ENCODE results near the gene EPB41L2.
"Not testable (repeated sequence)": the region's sequence is repeated elsewhere in the genome, so short reads cannot be mapped to it uniquely, and the experiment has no call there.

EPB41L2 gene

GRCh38 chr6:131063028-131063763, at the start of gene EPB41L2:
Gene EPB41L2, minus strand, starts transcription at chr6:131063245. Its CDS starts 106,760 bp downstream, at chr6:130956485.
- peaks cover 18 to 43% of the 10 kb centered on the region in 2 donors for H3K4me1 Mint-ChIP-seq
- H3K36me3 Mint-ChIP-seq, result no peaks in the 10 kb centered on the region
- H3K27me3 Mint-ChIP-seq, result no peaks in the 10 kb centered on the region
- H3K4me3 Mint-ChIP-seq, result peak within 1 kb of the TSS; percentile 93 to 94
- peak within 1 kb of the TSS; percentile 94 for H3K27ac Mint-ChIP-seq
- DNase-seq (peak; percentile 86), ATAC-seq (replicated peaks) (peak; percentile 87 to 89)
- H3K9me3 Mint-ChIP-seq, result peaks cover 3% of the 10 kb centered on the region in 2 donors

- H3K9me3 Mint-ChIP-seq, result peaks cover 2 to 3% of the 10 kb centered on the region in 2 donors
- H3K4me1 Mint-ChIP-seq, result peaks cover 15 to 30% of the 10 kb centered on the region in 2 donors
These were observed 49.2 kb upstream of the EPB41L2 start for GRCh38 chr6:131112249-131112648.

GRCh38 chr6:131107151-131107550, 44.1 kb upstream of the EPB41L2 start:
- Mint-ChIP-seq H3K4me1 (peaks cover 18 to 26% of the 10 kb centered on the region in 2 donors), H3K27ac (peak overlapping the region; percentile 78), H3K27me3 (no peaks in the 10 kb centered on the region), H3K9me3 (peaks cover 0 to 3% of the 10 kb centered on the region in 2 donors), H3K4me3 (no peak overlapping the region), H3K36me3 (no peaks in the 10 kb centered on the region)
- no peak for ATAC-seq (replicated peaks)
- DNase-seq, result no peak

More at GRCh38 chr6:131112249-131112648, 49.2 kb upstream of the EPB41L2 start:
- no peak for ATAC-seq (replicated peaks)
- no peak overlapping the region for H3K4me3 Mint-ChIP-seq
- peak overlapping the region; percentile 28 for H3K27ac Mint-ChIP-seq
- no peak for DNase-seq
- H3K27me3 Mint-ChIP-seq, result no peaks in the 10 kb centered on the region
- no peaks in the 10 kb centered on the region for H3K36me3 Mint-ChIP-seq

- no peaks in the 10 kb centered on the region for H3K27me3 Mint-ChIP-seq
- H3K4me1 Mint-ChIP-seq, result peaks cover 12 to 18% of the 10 kb centered on the region in 2 donors
- DNase-seq (no peak), ATAC-seq (replicated peaks) (peak in 1 of 2 donors; percentile 31)
- H3K9me3 Mint-ChIP-seq, result peaks cover 3 to 6% of the 10 kb centered on the region in 2 donors
- no peaks in the 10 kb centered on the region for H3K36me3 Mint-ChIP-seq
- H3K27ac Mint-ChIP-seq, result no peak overlapping the region
- H3K4me3 Mint-ChIP-seq, result no peak overlapping the region
These were observed 40.9 kb upstream of the EPB41L2 start for GRCh38 chr6:131103901-131104300.

GRCh38 chr6:131103296-131103695, 40.3 kb upstream of the EPB41L2 start:
- ATAC-seq (replicated peaks), result no peak
- no peak overlapping the region for H3K4me3 Mint-ChIP-seq
- H3K27me3 Mint-ChIP-seq, result no peaks in the 10 kb centered on the region
- no peaks in the 10 kb centered on the region for H3K36me3 Mint-ChIP-seq
- no peak overlapping the region for H3K27ac Mint-ChIP-seq
- no peak for DNase-seq
- H3K4me1 Mint-ChIP-seq, result peaks cover 9 to 12% of the 10 kb centered on the region in 2 donors
- peaks cover 2 to 6% of the 10 kb centered on the region in 2 donors for H3K9me3 Mint-ChIP-seq

- Mint-ChIP-seq H3K27me3 (no peaks in the 10 kb centered on the region), H3K4me3 (no peak overlapping the region), H3K4me1 (peaks cover 0 to 2% of the 10 kb centered on the region in 2 donors), H3K9me3 (peaks cover 0 to 6% of the 10 kb centered on the region in 2 donors), H3K36me3 (no peaks in the 10 kb centered on the region), H3K27ac (no peak overlapping the region)
- DNase-seq (no peak), ATAC-seq (replicated peaks) (no peak)
These were observed 39.1 kb upstream of the EPB41L2 start for GRCh38 chr6:131101911-131102680.

- H3K9me3 Mint-ChIP-seq, result peaks cover 8 to 19% of the 10 kb centered on the region in 2 donors
- H3K27ac Mint-ChIP-seq, result no peak overlapping the region
- H3K27me3 Mint-ChIP-seq, result no peaks in the 10 kb centered on the region
- peaks cover 2 to 8% of the 10 kb centered on the region in 2 donors for H3K36me3 Mint-ChIP-seq
- DNase-seq (no peak), ATAC-seq (replicated peaks) (no peak)
- H3K4me1 Mint-ChIP-seq, result peaks cover 0 to 6% of the 10 kb centered on the region in 2 donors
- no peak overlapping the region for H3K4me3 Mint-ChIP-seq
These were observed 33.7 kb upstream of the EPB41L2 start for GRCh38 chr6:131096786-131097185.

GRCh38 chr6:131093334-131093733, 30.3 kb upstream of the EPB41L2 start:
- Mint-ChIP-seq H3K27ac (no peak overlapping the region), H3K9me3 (peaks cover 8 to 16% of the 10 kb centered on the region in 2 donors), H3K36me3 (peaks cover 2 to 11% of the 10 kb centered on the region in 2 donors), H3K27me3 (no peaks in the 10 kb centered on the region), H3K4me1 (peaks cover 13 to 24% of the 10 kb centered on the region in 2 donors), H3K4me3 (no peak overlapping the region)
- no peak for DNase-seq
- ATAC-seq (replicated peaks), result no peak

GRCh38 chr6:131091944-131092343, 28.9 kb upstream of the EPB41L2 start:
- Mint-ChIP-seq H3K36me3 (peaks cover 2 to 15% of the 10 kb centered on the region in 2 donors), H3K9me3 (peaks cover 13 to 17% of the 10 kb centered on the region in 2 donors), H3K4me1 (peaks cover 13 to 24% of the 10 kb centered on the region in 2 donors)
- DNase-seq; H3K4me3 Mint-ChIP-seq; H3K27ac Mint-ChIP-seq; ATAC-seq (replicated peaks); H3K27me3 Mint-ChIP-seq: not testable (repeated sequence)

GRCh38 chr6:131090339-131090738, 27.3 kb upstream of the EPB41L2 start:
- DNase-seq; ATAC-seq (replicated peaks); H3K4me3 Mint-ChIP-seq; H3K27me3 Mint-ChIP-seq: not testable (repeated sequence)
- H3K36me3 Mint-ChIP-seq, result peaks cover 7 to 23% of the 10 kb centered on the region in 2 donors
- H3K27ac Mint-ChIP-seq, result peak overlapping the region; percentile 63
- H3K4me1 Mint-ChIP-seq, result peaks cover 13 to 18% of the 10 kb centered on the region in 2 donors
- H3K9me3 Mint-ChIP-seq, result peaks cover 9 to 17% of the 10 kb centered on the region in 2 donors

GRCh38 chr6:131084982-131085381, 21.9 kb upstream of the EPB41L2 start:
- Mint-ChIP-seq H3K4me3 (no peak overlapping the region), H3K9me3 (peaks cover 5 to 6% of the 10 kb centered on the region in 2 donors), H3K27me3 (no peaks in the 10 kb centered on the region), H3K4me1 (peaks cover 8 to 10% of the 10 kb centered on the region in 2 donors), H3K27ac (no peak overlapping the region), H3K36me3 (peaks cover 5 to 12% of the 10 kb centered on the region in 2 donors)
- DNase-seq (no peak), ATAC-seq (replicated peaks) (no peak)

GRCh38 chr6:131083687-131084086, 20.6 kb upstream of the EPB41L2 start:
- Mint-ChIP-seq H3K9me3 (peaks cover 5 to 6% of the 10 kb centered on the region in 2 donors), H3K4me1 (no peaks in the 10 kb centered on the region), H3K36me3 (peaks cover 5 to 12% of the 10 kb centered on the region in 2 donors), H3K27ac (no peak overlapping the region), H3K27me3 (no peaks in the 10 kb centered on the region), H3K4me3 (no peak overlapping the region)
- ATAC-seq (replicated peaks) (no peak), DNase-seq (no peak)

GRCh38 chr6:131082335-131082734, 19.3 kb upstream of the EPB41L2 start:
- no peak overlapping the region for H3K27ac Mint-ChIP-seq
- H3K4me1 Mint-ChIP-seq, result no peaks in the 10 kb centered on the region
- ATAC-seq (replicated peaks) (no peak), DNase-seq (no peak)
- H3K4me3 Mint-ChIP-seq, result no peak overlapping the region
- peaks cover 2 to 4% of the 10 kb centered on the region in 2 donors for H3K9me3 Mint-ChIP-seq
- H3K36me3 Mint-ChIP-seq, result peaks cover 5 to 9% of the 10 kb centered on the region in 2 donors
- H3K27me3 Mint-ChIP-seq, result no peaks in the 10 kb centered on the region

GRCh38 chr6:131080084-131080483, 17.0 kb upstream of the EPB41L2 start:
- Mint-ChIP-seq H3K4me1 (no peaks in the 10 kb centered on the region), H3K27ac (no peak overlapping the region), H3K27me3 (no peaks in the 10 kb centered on the region), H3K9me3 (no peaks in the 10 kb centered on the region), H3K4me3 (no peak overlapping the region), H3K36me3 (no peaks in the 10 kb centered on the region)
- no peak for DNase-seq
- ATAC-seq (replicated peaks), result no peak

Measured in stimulated activated naive B cell treated with anti-CD40 and anti-IgM and Interleukin-4, amounts not matched to agents 10 μg/mL and 1 μg/mL and 100 μg/mL, for 72 hours (primary cell).